GM13977 (cell line): ENCODE data around the gene NOG.
A peak's percentile ranks its signal among the peaks of the same experiment; 100 is the strongest.

Source experiments
- DNase-seq: peaks from one replicate; pipeline ENCODE4 v3.0.0; 2012; ENCODE audit warnings: low spot score
- in situ Hi-C: fragments of 300-500 bp; cut with MboI; formaldehyde crosslinking; loops from one replicate; pipeline ENCODE4 v1.12.0; 2022; ENCODE audit warnings: low sequenced_read_pairs, low pct_unique_long_range_greater_than_20kb, mixed read lengths, inconsistent platforms; ENCODE audit not compliant: unreplicated experiment
- TF ChIP-seq, protein P1 (sequence below): IDR thresholded peaks from 2 replicates; pipeline ENCODE4 v1.5.1; 2012; ENCODE audit warnings: mild to moderate bottlenecking, control low read depth; ENCODE audit not compliant: insufficient read depth; ENCODE audit errors: extremely low read depth, missing control alignments

Gene NOG

DNA sequence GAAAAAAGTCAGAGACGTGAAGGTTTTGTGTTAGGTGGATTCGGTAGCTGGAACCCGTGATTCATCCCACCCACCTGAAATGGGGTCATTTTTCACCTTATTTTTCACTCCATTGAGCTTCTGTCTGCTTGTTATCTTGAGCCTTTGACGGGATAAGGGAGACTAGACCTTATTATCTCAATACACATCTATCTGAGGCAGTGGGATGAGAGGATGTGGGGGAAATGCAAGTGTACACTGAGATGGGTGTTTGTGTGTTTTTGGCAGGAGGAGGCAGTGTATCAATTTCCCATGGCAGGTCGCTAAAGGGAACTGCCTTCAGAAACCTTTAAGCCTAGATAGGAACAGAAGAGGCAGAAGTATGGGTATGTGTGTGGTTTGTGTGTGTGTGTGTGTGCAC is 6.2 kb upstream of the NOG start:
- DNase-seq: no peak
- in situ Hi-C loops: no loop called here
- TF ChIP-seq, protein P1, sequence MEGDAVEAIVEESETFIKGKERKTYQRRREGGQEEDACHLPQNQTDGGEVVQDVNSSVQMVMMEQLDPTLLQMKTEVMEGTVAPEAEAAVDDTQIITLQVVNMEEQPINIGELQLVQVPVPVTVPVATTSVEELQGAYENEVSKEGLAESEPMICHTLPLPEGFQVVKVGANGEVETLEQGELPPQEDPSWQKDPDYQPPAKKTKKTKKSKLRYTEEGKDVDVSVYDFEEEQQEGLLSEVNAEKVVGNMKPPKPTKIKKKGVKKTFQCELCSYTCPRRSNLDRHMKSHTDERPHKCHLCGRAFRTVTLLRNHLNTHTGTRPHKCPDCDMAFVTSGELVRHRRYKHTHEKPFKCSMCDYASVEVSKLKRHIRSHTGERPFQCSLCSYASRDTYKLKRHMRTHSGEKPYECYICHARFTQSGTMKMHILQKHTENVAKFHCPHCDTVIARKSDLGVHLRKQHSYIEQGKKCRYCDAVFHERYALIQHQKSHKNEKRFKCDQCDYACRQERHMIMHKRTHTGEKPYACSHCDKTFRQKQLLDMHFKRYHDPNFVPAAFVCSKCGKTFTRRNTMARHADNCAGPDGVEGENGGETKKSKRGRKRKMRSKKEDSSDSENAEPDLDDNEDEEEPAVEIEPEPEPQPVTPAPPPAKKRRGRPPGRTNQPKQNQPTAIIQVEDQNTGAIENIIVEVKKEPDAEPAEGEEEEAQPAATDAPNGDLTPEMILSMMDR: no peak

DNA sequence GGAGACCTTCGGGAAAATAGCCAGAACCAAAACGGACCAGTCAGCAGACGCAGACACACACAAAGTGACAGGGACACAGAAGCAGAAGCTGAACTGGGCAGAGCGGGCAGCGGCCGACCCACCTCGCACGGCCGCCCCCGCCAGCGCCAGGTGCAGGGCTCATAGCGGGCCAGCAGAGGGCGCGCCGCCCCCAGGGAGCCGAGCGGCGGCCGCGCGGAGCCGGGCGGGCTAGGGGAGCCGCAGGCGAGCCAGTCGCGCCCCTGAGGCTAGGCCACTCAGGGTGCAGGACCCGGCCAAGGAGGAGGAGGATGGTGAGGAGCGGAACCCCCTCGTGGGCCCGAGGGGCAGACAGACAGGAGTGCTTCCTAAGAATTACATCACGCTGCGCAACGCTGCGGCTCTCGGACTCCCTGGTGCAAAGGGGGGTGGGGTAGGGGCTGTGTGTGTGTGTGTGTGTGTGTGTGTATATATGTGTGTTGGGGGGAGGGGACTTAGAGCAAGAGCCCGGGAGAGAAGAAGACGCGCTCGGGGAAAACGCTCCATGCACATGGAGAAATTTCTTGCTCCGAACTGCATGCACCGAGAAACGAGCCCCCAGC is 913 bp upstream of the NOG start:
- TF ChIP-seq, protein P1: peak; percentile 99
- DNase-seq: peak; percentile 88
- in situ Hi-C loops: no loop called here

DNA sequence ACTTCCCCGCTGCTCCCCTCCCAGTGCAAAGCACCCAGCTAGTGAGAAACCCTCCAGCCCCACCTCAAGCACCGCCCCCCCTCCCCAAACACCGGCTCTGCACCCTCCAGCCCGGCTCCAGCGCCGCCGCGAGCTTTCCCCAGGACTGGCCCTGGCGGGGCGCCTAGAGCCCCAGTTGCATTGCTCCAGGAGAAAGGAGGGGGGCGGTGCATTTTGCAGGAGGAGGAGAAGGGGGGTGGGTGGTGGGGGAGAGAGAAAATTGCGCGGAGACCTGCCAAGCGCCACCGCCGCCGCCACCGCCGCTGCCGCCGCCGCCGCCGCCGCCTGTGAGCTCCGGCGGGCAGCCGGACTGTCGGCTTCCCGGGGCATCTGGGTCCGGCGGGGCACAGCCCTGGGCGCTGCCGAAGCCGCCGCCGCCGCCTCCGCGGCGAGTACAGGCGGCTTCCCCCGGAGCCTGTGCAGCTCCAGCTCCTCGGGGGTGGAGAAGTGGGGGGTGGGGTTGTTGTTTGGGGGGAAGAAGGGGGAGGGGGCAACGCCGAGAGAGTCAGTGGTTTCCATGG is 333 bp upstream of the NOG start:
- DNase-seq: peak; percentile 52
- in situ Hi-C loops: no loop called here
- TF ChIP-seq, protein P1: no peak

- in situ Hi-C loops: no loop called here
- peak; percentile 50 for DNase-seq
- TF ChIP-seq, protein P1: no peak
Observed at GRCh38 chr17:56594320-56595107, 1.0 kb downstream of the NOG start.

DNA sequence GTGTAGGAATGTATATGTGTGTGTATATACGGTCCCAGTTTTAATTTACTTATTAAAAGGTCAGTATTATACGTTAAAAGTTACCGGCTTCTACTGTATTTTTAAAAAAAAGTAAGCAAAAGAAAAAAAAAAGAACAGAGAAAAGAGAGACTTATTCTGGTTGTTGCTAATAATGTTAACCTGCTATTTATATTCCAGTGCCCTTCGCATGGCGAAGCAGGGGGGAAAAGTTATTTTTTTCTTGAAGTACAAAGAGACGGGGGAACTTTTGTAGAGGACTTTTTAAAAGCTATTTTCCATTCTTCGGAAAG is 1.6 kb downstream of the NOG start:
- TF ChIP-seq, protein P1: no peak
- in situ Hi-C loops: no loop called here

GRCh38 chr17:56595831-56596690 is 2.6 kb downstream of the NOG start:
- in situ Hi-C loops: no loop called here
- TF ChIP-seq, protein P1: no peak
- no peak for DNase-seq

More for the DNA sequence above, 1.6 kb downstream of the NOG start:
- DNase-seq: no peak
